Measurements from ENCODE around the gene GRAMD1C.

Gene GRAMD1C

GRCh38 chr3:113852506-113852905 is 13.9 kb downstream of the GRAMD1C start:
- DNase-seq (ENCODE audit: low read depth) = no peak

GRCh38 chr3:113867506-113867905 is 28.9 kb downstream of the GRAMD1C start:
- no peak for DNase-seq (ENCODE audit: low read depth)

GRCh38 chr3:113873293-113873692 is 34.7 kb downstream of the GRAMD1C start:
- DNase-seq (ENCODE audit: low read depth) = no peak

- no peak for DNase-seq (ENCODE audit: low read depth)
These were observed 35.4 kb downstream of the GRAMD1C start for GRCh38 chr3:113873814-113874526.

- DNase-seq (ENCODE audit: low read depth) = no peak
These were observed 39.8 kb downstream of the GRAMD1C start for GRCh38 chr3:113878403-113878802.

GRCh38 chr3:113885050-113885449 is 46.5 kb downstream of the GRAMD1C start:
- no peak for DNase-seq (ENCODE audit: low read depth)

- no peak for DNase-seq (ENCODE audit: low read depth)
These were observed 51.8 kb downstream of the GRAMD1C start for GRCh38 chr3:113890256-113890900.

- no peak for DNase-seq (ENCODE audit: low read depth)
These were observed 56.3 kb downstream of the GRAMD1C start for GRCh38 chr3:113894927-113895326.

- no peak for DNase-seq (ENCODE audit: low read depth)
These were observed 57.4 kb downstream of the GRAMD1C start for GRCh38 chr3:113895964-113896363.

GRCh38 chr3:113896930-113897329 is 58.3 kb downstream of the GRAMD1C start:
- DNase-seq (ENCODE audit: low read depth) = no peak

GRCh38 chr3:113897373-113897777 is 58.8 kb downstream of the GRAMD1C start:
- DNase-seq (ENCODE audit: low read depth) = no peak

GRCh38 chr3:113898892-113899291 is 60.3 kb downstream of the GRAMD1C start:
- peak; percentile 3 for DNase-seq (ENCODE audit: low read depth)

- DNase-seq (ENCODE audit: low read depth) = no peak
These were observed 68.1 kb downstream of the GRAMD1C start for GRCh38 chr3:113906568-113907140.

- no peak for DNase-seq (ENCODE audit: low read depth)
These were observed 69.5 kb downstream of the GRAMD1C start for GRCh38 chr3:113908133-113908532.

- DNase-seq (ENCODE audit: low read depth) = no peak
These were observed 72.4 kb downstream of the GRAMD1C start for GRCh38 chr3:113910966-113911365.

- peak; percentile 27 for DNase-seq (ENCODE audit: low read depth)
These were observed 74.1 kb downstream of the GRAMD1C start for GRCh38 chr3:113912552-113913236.

GRCh38 chr3:113914646-113915045 is 76.1 kb downstream of the GRAMD1C start:
- peak; percentile 21 for DNase-seq (ENCODE audit: low read depth)

- no peak for DNase-seq (ENCODE audit: low read depth)
These were observed 89.0 kb downstream of the GRAMD1C start for GRCh38 chr3:113927556-113927955.

- DNase-seq (ENCODE audit: low read depth) = no peak
These were observed 108.2 kb downstream of the GRAMD1C start for GRCh38 chr3:113946831-113947230.

GRCh38 chr3:113947372-113948014 is 108.9 kb downstream of the GRAMD1C start, which contains the start of gene ZDHHC23:
Gene ZDHHC23, plus strand, starts transcription at chr3:113948013. Its CDS starts 790 bp downstream, at chr3:113948803.
- DNase-seq (ENCODE audit: low read depth) = no peak

- no peak for DNase-seq (ENCODE audit: low read depth)
These were observed 109.7 kb downstream of the GRAMD1C start for GRCh38 chr3:113948015-113948917.
